IMR-90 (cell line): ENCODE results near the gene PSMB2. TPM values are rescaled to one million over a fixed set of nuclear protein-coding genes. Genes with fewer than 3 reads are reported as not detected.

ENCODE experiments used
- ATAC-seq: fragments of 200-7000 bp; cut with Tn5 transposase; 2 replicates; pipeline ENCODE4 v1.9.1; 2020; ENCODE audit warnings: low read depth, mild to moderate bottlenecking, moderate library complexity
- BruUV-seq: library from RNA; stranded (reverse); fragments of 400-500 nt; replicated peaks from 2 replicates; lab custom pipeline; 2021; lab: Mats Ljungman, UMichigan
- CTCF ChIA-PET: fragments of 300-600 bp; formaldehyde crosslinking; extraction: SDS; loops from one replicate; lab custom pipeline; 2021; ENCODE audit warnings: antibody characterized with exemption; lab: Yijun Ruan, JAX
- POLR2A ChIA-PET: fragments of 300-600 bp; sonication (Branson Sonifier 250); formaldehyde crosslinking; loops from one replicate; lab custom pipeline; 2022; ENCODE audit warnings: antibody characterized with exemption; ENCODE audit not compliant: unreplicated experiment; lab: Charles Lee
- DNase-seq: peaks from one replicate; pipeline ENCODE4 v3.0.0; 2013
- H2AFZ ChIP-seq: replicated peaks from 2 replicates; pipeline ENCODE3; 2013; ENCODE audit warnings: low read length, mild to moderate bottlenecking; ENCODE audit not compliant: poor library complexity
- H2AK5ac ChIP-seq: 2 replicates; pipeline ENCODE4 v1.6.1; 2013; ENCODE audit warnings: low read depth, low read length, inconsistent platforms
- H2AK9ac ChIP-seq: replicated peaks from 2 replicates; pipeline ENCODE3; 2013; ENCODE audit warnings: mild to moderate bottlenecking, low read depth, low read length, moderate library complexity; ENCODE audit not compliant: poor library complexity
- H2BK120ac ChIP-seq: 2 replicates; pipeline ENCODE4 v1.6.1; 2013; ENCODE audit warnings: low read depth, low read length, inconsistent platforms
- H2BK15ac ChIP-seq: 3 replicates; pipeline ENCODE4 v1.6.1; 2013; ENCODE audit warnings: low read depth, low read length, inconsistent platforms
- H2BK20ac ChIP-seq: 2 replicates; pipeline ENCODE4 v1.6.1; 2013; ENCODE audit warnings: low read depth, mild to moderate bottlenecking, inconsistent platforms, low read length, moderate library complexity
- H2BK5ac ChIP-seq: 2 replicates; pipeline ENCODE4 v1.6.1; 2013; ENCODE audit warnings: mild to moderate bottlenecking, low read depth, low read length, inconsistent platforms; ENCODE audit not compliant: poor library complexity, severe bottlenecking
- H3K14ac ChIP-seq: replicated peaks from 2 replicates; pipeline ENCODE4 v1.6.1; 2013; ENCODE audit warnings: low read depth, low read length, inconsistent platforms
- H3K18ac ChIP-seq: 2 replicates; pipeline ENCODE4 v1.6.1; 2013; ENCODE audit warnings: low read depth, low read length, control low read depth
- H3K23ac ChIP-seq: 2 replicates; pipeline ENCODE4 v1.6.1; 2013; ENCODE audit warnings: low read depth, low read length, inconsistent platforms
- H3K27ac ChIP-seq: 2 replicates; pipeline ENCODE4 v1.5.1; 2013; ENCODE audit warnings: mild to moderate bottlenecking, control low read depth, low read length; ENCODE audit not compliant: insufficient read depth
- H3K27me3 ChIP-seq: 2 replicates; pipeline ENCODE4 v1.6.1; 2013; ENCODE audit warnings: low read length; ENCODE audit not compliant: control insufficient read depth, insufficient read depth
- H3K36me3 ChIP-seq: 2 replicates; pipeline ENCODE4 v1.6.1; 2013; ENCODE audit warnings: low read length, mixed read lengths; ENCODE audit not compliant: control insufficient read depth, insufficient read depth
- H3K4ac ChIP-seq: 2 replicates; pipeline ENCODE4 v1.6.1; 2013; ENCODE audit warnings: low read depth, low read length, inconsistent platforms
- H3K4me1 ChIP-seq: 2 replicates; pipeline ENCODE4 v1.6.1; 2013; ENCODE audit warnings: low read length, mixed read lengths; ENCODE audit not compliant: control insufficient read depth, insufficient read depth
- H3K4me2 ChIP-seq: 2 replicates; pipeline ENCODE4 v1.6.1; 2013; ENCODE audit warnings: low read depth, mild to moderate bottlenecking, control low read depth, low read length, moderate library complexity
- H3K4me3 ChIP-seq: 2 replicates; pipeline ENCODE4 v1.5.1; 2013; ENCODE audit warnings: low read depth, mild to moderate bottlenecking, control low read depth, low read length, moderate library complexity; ENCODE audit not compliant: insufficient read depth
- H3K56ac ChIP-seq: 2 replicates; pipeline ENCODE4 v1.6.1; 2013; ENCODE audit warnings: low read length, inconsistent platforms; ENCODE audit not compliant: insufficient read depth; ENCODE audit errors: extremely low read depth
- H3K79me1 ChIP-seq, 2 experiments: 2 replicates each; pipeline ENCODE4 v1.6.1; 2013; ENCODE audit warnings: low read length in 2 of 2, inconsistent platforms in 1 of 2, low read depth in 1 of 2
- H3K9ac ChIP-seq: 2 replicates; pipeline ENCODE4 v1.6.1; 2013; ENCODE audit warnings: low read depth, low read length, control low read depth
- H3K9me1 ChIP-seq: 2 replicates; pipeline ENCODE4 v1.6.1; 2013; ENCODE audit warnings: low read length, inconsistent platforms; ENCODE audit not compliant: insufficient read depth
- H3K9me3 ChIP-seq: 2 replicates; pipeline ENCODE4 v1.6.1; 2013; ENCODE audit warnings: low read length; ENCODE audit not compliant: control insufficient read depth, insufficient read depth
- H4K20me1 ChIP-seq: 2 replicates; pipeline ENCODE4 v1.6.1; 2013; ENCODE audit warnings: low read length, inconsistent platforms; ENCODE audit not compliant: insufficient read depth
- H4K5ac ChIP-seq: 2 replicates; pipeline ENCODE4 v1.6.1; 2013; ENCODE audit warnings: mild to moderate bottlenecking, low read depth, low read length, control low read depth
- H4K8ac ChIP-seq, 2 experiments: 2 replicates each; pipeline ENCODE4 v1.6.1; 2013; ENCODE audit warnings: low read depth in 2 of 2, low read length in 2 of 2, control low read depth in 1 of 2, inconsistent platforms in 1 of 2
- H4K91ac ChIP-seq: 2 replicates; pipeline ENCODE4 v1.6.1; 2013; ENCODE audit warnings: low read depth, low read length, inconsistent platforms; ENCODE audit not compliant: insufficient read depth
- BHLHE40 ChIP-seq: fragments of 150-350 bp; IDR thresholded peaks from 2 replicates; pipeline ENCODE4 v1.6.1; 2016; ENCODE audit warnings: mild to moderate bottlenecking, low read depth, low read length
- FOS ChIP-seq: fragments of 150-350 bp; IDR thresholded peaks from 2 replicates; pipeline ENCODE4 v1.6.1; 2016; ENCODE audit warnings: low read depth, low read length
- WGBS, 2 experiments: methylation state at CpG; one replicate each; pipeline versions ENCODE4 v1.1.5 to v1.1.7; 2013; ENCODE audit warnings: missing lambda C conversion rate in 2 of 2; ENCODE audit not compliant: insufficient read length in 1 of 2; ENCODE audit errors: extremely low coverage in 2 of 2; 5-methylcytosine and 5-hydroxymethylcytosine counted together
- dilution Hi-C: fragments of 300-500 bp; cut with HindIII; formaldehyde crosslinking; loops from one replicate; pipeline ENCODE4 v1.14.3; 2018; ENCODE audit warnings: low sequenced_read_pairs; ENCODE audit not compliant: unreplicated experiment
- in situ Hi-C: fragments of 300-500 bp; cut with MboI; formaldehyde crosslinking; loops from 3 replicates; pipeline ENCODE4 v1.14.3; 2019; ENCODE audit warnings: low sequenced_read_pairs, inconsistent platforms, mixed read lengths
- intact Hi-C: fragments of 100-400 bp; cut with micrococcal nuclease; formaldehyde crosslinking; loops from 2 replicates; pipeline ENCODE4 v1.10.0; 2022
- polyA plus RNA-seq, 3 experiments: library from polyadenylated mRNA; depleted of rRNA; stranded (reverse); fragments of >200 nt; gene quantifications; 2 replicates each; pipeline ENCODE4 v1.2.3, GENCODE V29; 2012; ENCODE audit warnings: low replicate concordance in 1 of 3
- total RNA-seq: library from RNA; depleted of rRNA; stranded (reverse); fragments of >200 nt; gene quantifications from 2 replicates; pipeline ENCODE4 v1.2.3, GENCODE V29; 2012

The PSMB2 gene
- total and polyA plus RNA-seq, 2 of the 4 experiments (the other 2 are of a cell fraction) = 23.8 to 86.2 TPM

GRCh38 chr1:35688161-35688560, 46.8 kb upstream of the PSMB2 start:
- WGBS, 2 experiments = no CpG with 5 or more reads among the region's 5 CpGs
- Histone ChIP-seq H3K18ac (no peak overlapping the region), H4K20me1 (no peaks in the 10 kb centered on the region), H3K56ac (no peak overlapping the region), H3K4me2 (no peak overlapping the region), H3K4me1 (no peaks in the 10 kb centered on the region), H4K8ac (no peak overlapping the region), H2BK15ac (no peak overlapping the region), H2BK5ac (no peak overlapping the region), H2AFZ (no peak overlapping the region), H3K36me3 (no peaks in the 10 kb centered on the region), H3K14ac (no peak overlapping the region), H2AK5ac (no peak overlapping the region), H3K4me3 (no peak overlapping the region), H2BK120ac (no peak overlapping the region), H3K27me3 (peaks cover 44% of the 10 kb centered on the region), H3K4ac (no peak overlapping the region), H3K9me1 (no peaks in the 10 kb centered on the region), H4K91ac (no peak overlapping the region), H4K5ac (no peak overlapping the region), H2AK9ac (no peak overlapping the region), H3K9me3 (no peaks in the 10 kb centered on the region), H3K27ac (no peak overlapping the region), H3K23ac (no peak overlapping the region), H3K79me1 (no peaks in the 10 kb centered on the region), H2BK20ac (no peak overlapping the region), H3K9ac (no peak overlapping the region)
- in situ Hi-C loops (no loop called here), dilution Hi-C loops (no loop called here), intact Hi-C loops (no loop called here)
- POLR2A ChIA-PET = interaction anchor here (0.6 kb wide), 1 partner anchor 80 kb away, joined by 5 read pairs; no protein-coding TSS in a partner anchor
- TF ChIP-seq FOS = no peak
- TF ChIP-seq BHLHE40 = no peak
- CTCF ChIA-PET = no interaction called here
- DNase-seq (no peak), ATAC-seq (no peak)
- BruUV-seq = no TSS peak
